ENCODE data around the gene BUB1.
A peak's percentile ranks its signal among the peaks of the same experiment; 100 is the strongest.
"Not testable (repeated sequence)": the region's sequence is repeated elsewhere in the genome, so short reads cannot be mapped to it uniquely, and the experiment has no call there.

The BUB1 gene

GRCh38 chr2:110653861-110654260 is 24.0 kb downstream of the BUB1 start:
- DNase-seq: no peak

DNA sequence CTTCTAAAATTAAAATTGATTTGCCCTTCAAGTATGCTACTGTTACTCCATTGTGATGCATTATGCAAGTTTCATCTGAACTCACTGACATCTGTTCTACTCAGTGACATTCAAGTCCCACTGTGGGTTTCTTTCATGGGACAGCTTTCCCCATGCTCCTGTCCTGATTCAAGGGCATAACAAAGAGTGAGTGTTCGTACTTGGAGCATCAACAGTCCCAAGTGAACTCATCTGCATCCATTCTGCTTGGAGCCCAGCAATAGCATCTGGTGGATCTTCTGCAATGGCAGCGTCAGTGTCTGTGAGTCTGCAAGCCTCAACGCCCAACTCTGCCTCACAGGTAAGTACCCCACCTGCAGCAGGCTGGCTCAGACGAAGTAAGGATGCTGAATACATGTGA is 27.5 kb downstream of the BUB1 start:
- no peak for DNase-seq

DNA sequence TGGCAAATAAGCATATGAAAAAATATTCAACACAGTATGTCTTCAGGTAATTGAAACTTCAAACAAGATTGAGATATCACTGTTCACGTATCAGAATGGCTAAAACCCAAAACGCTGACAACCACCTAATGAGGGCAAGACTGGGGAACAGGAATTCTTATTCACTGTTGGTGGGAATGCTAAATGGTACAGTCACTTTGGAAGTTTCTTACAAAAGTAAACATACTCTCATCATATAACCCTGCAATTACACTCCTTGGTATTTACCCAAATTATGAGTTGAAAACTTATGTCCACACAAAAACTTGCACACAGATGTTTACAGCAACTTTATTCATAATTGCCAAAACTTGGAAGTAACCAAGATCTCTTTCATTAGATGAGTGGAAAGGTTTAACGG is 30.1 kb downstream of the BUB1 start:
- no peak for DNase-seq

- DNase-seq: no peak
These were observed 32.2 kb downstream of the BUB1 start for GRCh38 chr2:110645616-110646015.

DNA sequence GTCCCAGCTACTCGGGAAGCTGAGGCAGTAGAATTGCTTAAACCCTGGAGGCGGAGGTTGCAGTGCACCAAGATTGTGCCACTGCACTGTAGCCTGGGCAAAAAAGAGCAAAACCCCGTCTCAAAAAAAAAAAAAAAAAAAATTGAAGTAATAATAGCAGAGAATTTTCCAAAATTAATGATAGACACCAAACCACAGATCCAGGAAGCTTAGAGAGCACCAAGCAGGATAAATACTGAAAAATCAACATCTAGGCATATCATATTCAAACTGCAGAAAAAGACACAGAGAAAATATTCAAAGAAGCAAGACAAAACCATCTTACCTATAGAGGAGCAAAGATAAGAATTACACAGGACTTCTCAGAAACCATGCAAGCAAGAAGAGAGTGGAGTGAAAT is 33.5 kb downstream of the BUB1 start:
- no peak for DNase-seq

GRCh38 chr2:110642360-110642759 is 35.5 kb downstream of the BUB1 start:
- DNase-seq: no peak

GRCh38 chr2:110639972-110640371 is 37.9 kb downstream of the BUB1 start:
- no peak for DNase-seq

DNA sequence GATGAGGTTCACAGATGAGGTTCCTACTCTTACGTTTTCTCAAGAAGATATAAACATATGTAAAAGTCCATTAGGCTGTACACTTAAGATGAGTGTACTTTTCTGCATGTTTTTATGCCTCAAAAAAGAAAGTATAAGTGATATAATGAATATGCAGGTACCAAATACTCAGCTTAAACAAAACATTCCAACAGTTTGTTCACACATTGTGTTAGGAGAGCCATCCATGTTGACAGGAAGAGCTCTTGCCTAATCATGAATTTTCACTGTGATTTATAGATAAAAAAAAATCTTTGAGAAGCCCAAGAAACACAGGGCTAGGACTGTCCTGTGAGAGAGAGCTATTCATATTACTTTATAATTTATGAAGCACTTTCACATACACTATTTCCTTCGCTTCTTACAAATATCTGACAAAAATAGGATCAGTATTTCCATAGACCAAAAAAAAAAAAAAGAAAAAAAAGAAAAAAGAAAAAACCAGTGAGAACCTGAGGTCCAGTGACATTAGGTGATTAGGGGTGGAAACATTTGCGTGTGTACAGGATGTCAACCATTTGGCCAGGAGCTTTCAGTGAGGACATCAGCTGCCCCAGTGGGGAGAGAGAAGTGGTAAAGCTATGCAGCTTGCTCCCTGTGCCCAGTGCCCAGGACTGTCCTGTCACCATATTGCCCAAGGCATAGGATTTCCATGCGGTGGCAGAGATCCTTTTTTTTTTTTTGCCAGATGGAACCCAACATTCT is 38.7 kb downstream of the BUB1 start:
- DNase-seq: no peak

GRCh38 chr2:110638004-110638403 is 39.9 kb downstream of the BUB1 start:
- DNase-seq: no peak

DNA sequence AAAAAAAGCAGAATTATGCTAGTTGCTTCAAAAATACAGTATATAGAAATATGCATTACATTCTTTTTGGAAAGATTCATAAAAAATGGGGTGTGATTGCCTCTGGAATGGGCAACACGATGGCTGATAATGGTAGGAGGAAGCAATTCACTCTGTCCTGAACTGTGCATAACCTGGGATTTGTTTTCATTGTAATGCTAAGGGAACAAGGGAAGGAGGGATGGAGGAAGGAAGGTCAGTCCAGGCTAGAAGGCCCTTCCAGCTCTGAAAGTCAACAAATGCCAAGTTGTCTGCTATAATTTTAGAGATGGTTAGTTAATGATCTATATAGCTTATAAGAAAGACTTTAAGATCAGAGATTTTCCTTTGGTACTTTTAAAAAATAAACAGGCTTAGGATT is 40.8 kb downstream of the BUB1 start:
- no peak for DNase-seq

DNA sequence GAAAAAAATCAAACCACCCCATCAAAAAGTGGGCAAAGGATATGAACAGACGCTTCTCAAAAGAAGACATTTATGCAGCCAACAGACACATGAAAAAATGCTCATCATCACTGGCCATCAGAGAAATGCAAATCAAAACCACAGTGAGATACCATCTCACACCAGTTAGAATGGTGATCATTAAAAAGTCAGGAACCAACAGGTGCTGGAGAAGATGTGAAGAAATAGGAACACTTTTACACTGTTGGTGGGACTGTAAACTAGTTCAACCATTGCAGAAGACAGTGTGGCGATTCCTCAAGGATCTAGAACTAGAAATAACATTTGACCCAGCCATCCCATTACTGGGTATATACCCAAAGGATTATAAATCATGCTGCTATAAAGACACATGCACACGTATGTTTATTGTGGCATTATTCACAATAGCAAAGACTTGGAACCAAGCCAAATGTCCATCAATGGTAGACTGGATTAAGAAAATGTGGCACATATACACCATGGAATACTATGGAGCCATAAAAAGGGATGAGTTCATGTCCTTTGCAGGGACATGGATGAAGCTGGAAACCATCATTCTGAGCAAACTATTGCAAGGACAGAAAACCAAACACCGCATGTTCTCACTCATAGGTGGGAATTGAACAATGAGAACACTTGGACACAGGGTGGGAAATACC is 41.8 kb downstream of the BUB1 start:
- DNase-seq: not testable (repeated sequence)

GRCh38 chr2:110627348-110627747 is 50.5 kb downstream of the BUB1 start:
- DNase-seq: not testable (repeated sequence)

- not testable (repeated sequence) for DNase-seq
These were observed 58.4 kb downstream of the BUB1 start for GRCh38 chr2:110619326-110619939.

- not testable (repeated sequence) for DNase-seq
These were observed 63.9 kb downstream of the BUB1 start for GRCh38 chr2:110613927-110614326.

- DNase-seq: peak in 1 of 2 donors; percentile 31
These were observed 67.1 kb downstream of the BUB1 start for GRCh38 chr2:110610613-110611250.

DNA sequence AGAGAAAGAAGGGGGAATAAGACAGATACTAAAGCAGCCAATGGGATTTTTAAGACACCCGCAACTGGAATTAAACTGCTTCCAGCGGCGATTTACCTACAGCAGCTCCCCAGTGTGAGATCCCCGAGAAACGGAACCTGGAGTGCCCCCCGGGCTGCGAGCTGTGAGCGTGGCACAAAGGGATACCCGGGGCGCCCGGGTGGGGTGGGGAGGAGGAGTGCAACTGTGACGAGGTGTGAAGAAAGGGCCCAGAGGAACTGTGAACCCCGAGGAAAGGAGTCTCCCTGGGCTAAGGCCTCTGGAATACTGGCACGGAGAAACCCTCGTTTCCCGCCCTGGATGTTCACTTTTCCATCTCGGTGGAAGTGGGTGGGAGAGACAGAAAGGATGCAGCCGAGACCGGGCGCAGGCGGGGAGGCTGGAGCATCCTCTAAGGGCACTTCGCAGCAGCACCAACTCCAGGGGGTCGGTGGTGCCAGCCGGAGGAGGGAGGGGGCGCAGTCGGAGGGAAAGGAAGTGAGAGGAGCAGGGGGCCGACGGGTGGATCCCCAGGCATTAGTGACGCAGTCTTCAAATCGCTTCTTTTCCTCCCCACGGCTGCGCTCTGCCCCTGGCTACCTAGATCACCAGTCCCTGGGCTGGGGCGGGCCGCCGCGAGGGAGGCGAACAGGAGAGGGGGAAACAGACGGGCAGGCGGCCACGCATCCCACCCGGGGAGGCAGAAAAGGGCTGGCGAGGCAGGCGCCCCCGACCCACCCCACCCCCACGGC is 67.8 kb downstream of the BUB1 start:
- DNase-seq: peak in 1 of 2 donors; percentile 1

DNA sequence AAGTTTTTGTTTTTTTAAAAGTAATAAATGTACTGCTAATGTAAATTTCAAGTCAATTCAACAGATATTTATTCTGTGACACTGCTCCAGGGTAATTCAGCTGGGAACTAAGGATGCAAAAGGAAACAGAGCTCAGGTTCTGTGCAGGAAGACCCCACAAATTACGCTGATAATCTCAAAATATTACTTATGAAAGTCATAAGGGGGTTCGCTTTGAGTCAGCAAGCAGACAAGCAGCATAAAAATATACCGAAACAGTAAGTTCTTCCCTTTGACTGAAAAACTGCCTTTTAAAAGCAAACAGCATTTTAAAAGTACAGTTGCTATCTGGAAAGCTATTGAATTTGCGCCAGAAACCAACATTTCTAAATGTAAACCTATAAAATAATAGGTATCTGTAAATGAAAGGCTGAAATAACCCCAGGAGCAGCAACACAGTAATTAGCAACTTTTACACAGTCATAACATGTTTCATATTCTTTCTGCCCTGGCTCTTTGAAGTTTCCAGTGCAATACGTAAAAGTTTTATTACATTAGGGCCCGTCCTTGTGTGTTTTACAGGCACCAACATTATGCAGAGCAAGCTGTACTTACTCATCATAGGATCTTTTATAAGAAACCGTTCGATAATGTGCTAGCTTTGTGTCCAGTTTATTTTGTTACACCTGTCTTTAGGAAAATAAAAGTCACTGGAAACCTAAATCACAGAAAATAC is 68.9 kb downstream of the BUB1 start:
- DNase-seq: not testable (repeated sequence)

- not testable (repeated sequence) for DNase-seq
These were observed 72.8 kb downstream of the BUB1 start for GRCh38 chr2:110605057-110605456.

- not testable (repeated sequence) for DNase-seq
These were observed 73.8 kb downstream of the BUB1 start for GRCh38 chr2:110603917-110604591.

DNA sequence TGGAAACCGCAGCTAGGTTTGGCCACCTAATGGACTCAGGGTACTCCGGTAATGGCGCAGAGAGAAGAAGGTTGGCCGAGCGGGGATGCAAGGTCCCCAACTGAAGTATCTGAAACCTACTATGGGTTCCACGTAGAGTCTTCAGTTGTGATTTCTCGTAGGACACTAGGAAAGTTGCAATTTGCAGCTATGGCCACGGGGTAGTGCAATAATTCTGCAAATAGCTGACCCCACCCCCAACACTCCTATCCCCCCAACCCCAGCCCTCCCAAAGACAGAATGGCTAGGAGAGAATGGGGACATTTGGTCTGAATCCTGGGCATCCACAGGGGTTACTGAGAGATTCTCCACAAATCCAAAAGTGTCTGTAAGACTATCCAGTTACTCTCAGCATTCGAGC is 75.7 kb downstream of the BUB1 start:
- not testable (repeated sequence) for DNase-seq

DNA sequence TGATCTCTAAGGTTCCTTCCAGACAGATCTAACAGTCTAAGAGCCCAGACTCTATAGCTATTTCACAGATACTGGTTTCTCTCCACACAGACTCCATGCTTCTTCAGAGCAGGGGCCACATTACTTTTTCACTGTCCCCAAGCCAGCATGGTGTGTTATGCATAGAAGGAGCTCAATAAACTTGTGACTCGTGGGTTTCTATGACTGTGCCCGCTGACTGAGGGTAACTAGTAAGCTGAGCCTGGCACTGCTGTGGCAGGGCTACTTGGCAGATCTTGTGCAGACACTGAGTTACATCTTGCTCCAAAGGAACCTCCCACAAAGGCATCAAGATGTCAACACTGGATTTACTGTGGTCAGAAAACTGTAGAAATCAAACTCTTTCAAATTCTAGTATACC is 85.9 kb downstream of the BUB1 start:
- DNase-seq: not testable (repeated sequence)

Measured in CD4-positive, alpha-beta T cell treated with Interferon alpha-2 for 1 hour (primary cell).